ENCODE data around the gene LRRC39.

Gene LRRC39

DNA sequence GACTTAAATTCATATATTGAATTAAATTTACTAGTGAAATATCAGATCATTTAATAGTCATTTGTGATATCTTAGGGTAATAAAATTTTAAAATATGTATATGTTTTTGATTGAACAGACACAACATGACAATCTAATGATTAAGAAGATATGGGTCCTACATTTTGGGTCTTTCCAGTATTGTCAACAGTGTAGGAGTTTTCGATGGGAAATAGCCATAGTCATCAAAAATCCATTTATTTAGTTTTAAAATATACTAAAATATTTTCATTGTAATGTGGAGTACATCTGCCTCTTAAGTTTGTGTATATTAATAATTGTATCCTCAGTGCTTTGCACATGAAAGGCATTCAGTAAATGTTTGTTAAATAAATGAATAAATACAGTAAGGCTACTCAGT lies 31.1 kb downstream of the LRRC39 start:
- no peak for DNase-seq

DNA sequence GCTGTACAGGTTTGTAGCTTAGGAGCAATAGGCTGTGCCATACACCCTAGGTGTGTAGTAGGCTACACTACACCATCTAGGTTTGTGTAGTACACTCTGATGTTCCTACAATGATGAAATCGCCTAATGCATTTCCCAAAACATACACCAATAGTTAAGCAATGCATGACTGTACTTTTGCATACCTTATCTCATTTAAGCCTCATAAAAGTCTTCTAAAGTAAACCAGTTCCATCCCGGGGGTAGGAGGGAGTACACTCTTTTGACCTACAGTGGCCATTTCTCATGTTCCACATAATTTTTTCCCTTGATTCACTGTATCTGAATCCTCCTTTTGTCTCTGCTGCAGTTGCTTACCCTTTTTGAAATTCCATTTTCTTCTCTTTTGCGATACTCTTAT lies 32.9 kb downstream of the LRRC39 start:
- no peak for DNase-seq

GRCh38 chr1:100142343-100142742 lies 35.7 kb downstream of the LRRC39 start:
- DNase-seq = no peak

DNA sequence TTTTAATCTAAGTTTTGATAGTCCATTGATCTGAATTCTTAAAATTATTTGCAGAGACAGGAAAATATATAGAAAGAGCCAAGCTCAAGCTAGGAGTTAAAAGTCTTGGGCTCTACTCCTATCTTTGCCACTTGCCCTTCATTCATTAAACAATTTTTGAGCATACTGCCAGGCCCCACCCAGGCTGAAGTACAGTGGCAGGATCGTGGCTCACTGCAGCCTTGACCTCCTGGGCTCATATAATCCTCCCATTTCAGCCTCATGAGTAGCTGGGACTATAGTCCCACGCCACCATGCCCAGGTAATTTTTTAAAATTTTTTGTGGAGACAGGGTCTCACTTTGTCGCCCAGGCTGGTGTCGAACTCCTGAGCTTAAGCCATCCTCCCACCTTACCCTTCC lies 36.9 kb downstream of the LRRC39 start:
- DNase-seq = no peak

- no peak for DNase-seq
Measured at GRCh38 chr1:100137602-100138001, 40.5 kb downstream of the LRRC39 start.

GRCh38 chr1:100134872-100135271 lies 43.2 kb downstream of the LRRC39 start:
- no peak for DNase-seq

- peak; percentile 96 to 97 for DNase-seq
Measured at GRCh38 chr1:100132566-100133477, 45.2 kb downstream of the LRRC39 start, which contains the start of the genes SASS6 and TRMT13. SASS6 (minus strand) TSS chr1:100132930; CDS start chr1:100132814, 116 bp downstream. TRMT13 (plus strand) TSS chr1:100133163; CDS start chr1:100133169, 6 bp downstream.

DNA sequence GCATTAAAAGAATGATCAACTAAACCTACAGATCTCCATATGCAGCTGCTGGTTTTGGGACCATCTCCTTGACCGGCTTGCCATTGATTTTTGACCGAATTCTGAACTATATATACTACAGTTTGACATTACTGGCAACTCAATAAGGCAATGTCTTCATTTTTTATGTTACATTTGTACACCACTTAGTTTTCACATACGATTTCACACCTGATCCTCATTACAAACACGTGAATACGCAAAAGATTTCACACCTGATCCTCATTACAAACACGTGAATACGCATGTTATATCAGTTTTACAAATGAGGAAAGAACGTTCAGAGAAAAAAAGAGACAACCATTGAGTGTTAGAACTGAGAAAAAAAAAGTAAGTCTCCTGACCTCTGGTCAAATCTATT lies 46.4 kb downstream of the LRRC39 start:
- no peak for DNase-seq

DNA sequence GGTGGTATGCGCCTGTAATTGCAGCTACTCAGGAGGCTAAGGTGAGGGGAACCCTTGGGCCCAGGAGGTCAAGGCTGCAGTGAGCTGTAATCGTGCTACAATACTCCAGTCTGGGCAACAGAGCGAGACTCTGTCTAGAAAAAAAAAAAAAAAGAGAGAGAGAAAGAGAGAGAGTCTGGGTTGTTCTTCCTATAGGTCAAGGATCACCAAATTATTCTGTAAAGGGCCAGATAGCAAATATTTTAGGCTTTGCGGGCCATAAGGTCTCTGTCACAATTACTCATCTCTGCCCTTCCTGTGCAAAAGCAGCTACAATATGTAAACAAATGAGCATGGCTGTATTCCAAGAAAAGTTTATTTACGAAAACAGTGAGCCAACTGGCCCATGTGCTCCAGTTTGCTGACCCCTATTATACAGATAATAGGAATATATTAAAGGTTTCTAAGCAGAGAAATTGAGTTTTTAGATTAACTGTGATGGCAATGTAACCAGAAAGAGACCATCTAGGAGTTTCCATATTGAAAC lies 47.4 kb downstream of the LRRC39 start:
- no peak for DNase-seq

DNA sequence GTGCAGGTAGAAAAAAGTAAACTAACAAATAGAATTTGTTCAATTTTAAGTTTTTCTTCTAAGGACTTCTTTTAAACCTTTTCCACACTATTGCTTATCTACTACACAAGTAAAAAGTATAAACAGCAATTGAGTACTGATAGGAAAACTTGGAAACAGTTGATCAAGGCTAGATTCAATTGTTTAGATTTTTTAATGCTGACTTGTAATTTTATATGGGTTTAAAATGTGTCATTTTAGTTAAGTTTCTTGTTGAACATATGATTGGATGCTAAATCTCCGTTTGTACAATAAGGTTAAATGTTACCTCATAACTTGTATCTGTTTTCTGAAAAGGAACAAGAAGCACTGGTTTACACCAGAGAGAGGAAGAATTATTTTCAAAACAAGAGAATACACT lies 50.8 kb downstream of the LRRC39 start:
- DNase-seq = no peak

DNA sequence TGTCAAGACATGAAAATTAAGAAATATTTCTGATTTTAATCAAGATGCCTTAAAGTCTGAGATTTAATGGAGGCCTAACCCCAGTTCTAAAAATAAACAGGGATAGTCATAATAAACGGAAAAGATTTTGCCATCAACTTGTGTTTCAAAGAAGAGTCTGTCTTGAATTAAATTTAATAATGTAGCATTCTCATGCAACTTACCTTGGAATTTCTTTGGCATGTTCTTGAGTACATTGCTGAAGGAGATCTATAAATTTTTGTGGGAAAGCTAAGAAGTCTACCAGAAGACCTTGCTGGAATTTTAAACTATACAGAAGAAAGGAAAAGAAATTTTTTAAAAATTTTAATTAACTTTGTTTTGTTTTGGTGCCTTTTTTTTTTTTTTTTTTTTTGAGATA lies 55.9 kb downstream of the LRRC39 start:
- no peak for DNase-seq

- DNase-seq = no peak
Measured at GRCh38 chr1:100115524-100115923, 62.5 kb downstream of the LRRC39 start.

DNA sequence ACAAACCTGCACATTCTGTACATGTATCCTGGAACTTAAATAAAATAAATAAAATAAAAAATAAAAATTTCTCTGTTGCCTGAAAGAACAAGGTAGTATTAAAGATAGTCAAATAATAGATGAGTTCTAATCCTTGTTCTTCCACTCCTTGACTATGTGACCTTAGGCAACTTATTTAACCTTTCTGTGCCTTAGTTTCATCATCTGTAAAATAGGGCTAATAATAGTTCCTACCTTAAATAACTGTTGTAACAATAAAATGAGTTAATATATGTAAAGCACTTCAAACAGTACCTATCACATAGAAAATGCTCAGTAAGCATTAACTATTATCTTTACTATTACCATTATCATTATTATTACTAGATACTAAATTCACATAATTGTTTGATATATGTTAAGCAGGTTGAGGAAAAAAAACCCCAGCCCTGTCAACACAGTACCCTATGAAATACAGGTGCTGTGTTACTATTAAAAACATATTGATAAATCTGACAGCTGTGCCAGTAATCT lies 68.4 kb downstream of the LRRC39 start:
- DNase-seq = no peak

DNA sequence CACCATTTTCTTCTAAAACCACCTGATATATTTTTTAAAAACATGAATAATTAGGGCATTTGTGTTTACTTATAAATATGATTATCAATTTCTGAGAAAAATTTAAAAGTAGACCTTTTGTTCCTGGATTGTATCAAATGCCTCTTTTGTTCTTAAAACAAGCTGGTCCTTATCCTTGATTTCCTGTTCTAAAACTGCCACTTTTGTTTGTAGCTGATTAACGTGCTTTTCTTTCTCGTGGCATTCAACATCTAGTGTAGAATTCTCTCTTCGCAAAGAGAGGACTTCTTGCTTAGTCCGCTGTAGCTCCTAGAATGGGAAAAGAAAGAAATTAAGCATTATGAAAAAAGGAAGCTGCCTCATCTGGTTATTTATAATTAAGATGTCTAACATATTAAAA lies 70.4 kb downstream of the LRRC39 start:
- DNase-seq = no peak

GRCh38 chr1:100101564-100101963 lies 76.5 kb downstream of the LRRC39 start:
- no peak for DNase-seq

DNA sequence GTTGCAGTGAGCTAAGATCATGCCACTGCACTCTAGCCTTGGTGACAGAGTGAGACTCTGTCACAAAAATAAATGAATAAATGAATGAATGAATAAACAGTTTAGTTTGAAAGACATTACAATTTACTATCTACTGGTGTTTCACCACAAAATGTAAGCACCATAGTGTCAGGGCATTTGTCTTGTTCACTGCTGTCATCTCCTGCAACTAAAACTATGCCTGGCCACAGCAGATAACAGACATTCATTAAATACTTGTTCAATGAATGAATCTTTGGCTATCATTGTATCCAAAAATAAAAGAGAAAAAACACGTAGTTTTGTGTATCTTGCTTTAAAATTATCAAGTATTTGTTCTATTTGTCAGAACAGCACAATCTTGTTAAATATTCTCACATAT lies 77.9 kb downstream of the LRRC39 start:
- DNase-seq = no peak
